LNCAP (cell line): ENCODE measurements around the gene CGNL1.

Experiments used
- CTCF ChIP-seq: fragments of 450-650 bp; IDR thresholded peaks from 2 replicates; pipeline ENCODE4 v1.5.1; 2017; ENCODE audit warnings: mild to moderate bottlenecking

CGNL1 gene

GRCh38 chr15:57379487-57379886 is 3.2 kb downstream of the CGNL1 start:
- no peak for TF ChIP-seq CTCF

- TF ChIP-seq CTCF: no peak
These were observed 4.5 kb downstream of the CGNL1 start for GRCh38 chr15:57380854-57381253.

- no peak for TF ChIP-seq CTCF
These were observed 5.9 kb downstream of the CGNL1 start for GRCh38 chr15:57382215-57382614.

- no peak for TF ChIP-seq CTCF
These were observed 6.7 kb downstream of the CGNL1 start for GRCh38 chr15:57382969-57383368.

- no peak for TF ChIP-seq CTCF
These were observed 7.7 kb downstream of the CGNL1 start for GRCh38 chr15:57384024-57384423.

- no peak for TF ChIP-seq CTCF
These were observed 8.5 kb downstream of the CGNL1 start for GRCh38 chr15:57384816-57385215.

GRCh38 chr15:57385923-57386390 is 9.7 kb downstream of the CGNL1 start:
- TF ChIP-seq CTCF: no peak

- TF ChIP-seq CTCF: no peak
These were observed 10.7 kb downstream of the CGNL1 start for GRCh38 chr15:57386976-57387375.
